Measurements from ENCODE around the gene HOXA3.

Gene HOXA3

DNA sequence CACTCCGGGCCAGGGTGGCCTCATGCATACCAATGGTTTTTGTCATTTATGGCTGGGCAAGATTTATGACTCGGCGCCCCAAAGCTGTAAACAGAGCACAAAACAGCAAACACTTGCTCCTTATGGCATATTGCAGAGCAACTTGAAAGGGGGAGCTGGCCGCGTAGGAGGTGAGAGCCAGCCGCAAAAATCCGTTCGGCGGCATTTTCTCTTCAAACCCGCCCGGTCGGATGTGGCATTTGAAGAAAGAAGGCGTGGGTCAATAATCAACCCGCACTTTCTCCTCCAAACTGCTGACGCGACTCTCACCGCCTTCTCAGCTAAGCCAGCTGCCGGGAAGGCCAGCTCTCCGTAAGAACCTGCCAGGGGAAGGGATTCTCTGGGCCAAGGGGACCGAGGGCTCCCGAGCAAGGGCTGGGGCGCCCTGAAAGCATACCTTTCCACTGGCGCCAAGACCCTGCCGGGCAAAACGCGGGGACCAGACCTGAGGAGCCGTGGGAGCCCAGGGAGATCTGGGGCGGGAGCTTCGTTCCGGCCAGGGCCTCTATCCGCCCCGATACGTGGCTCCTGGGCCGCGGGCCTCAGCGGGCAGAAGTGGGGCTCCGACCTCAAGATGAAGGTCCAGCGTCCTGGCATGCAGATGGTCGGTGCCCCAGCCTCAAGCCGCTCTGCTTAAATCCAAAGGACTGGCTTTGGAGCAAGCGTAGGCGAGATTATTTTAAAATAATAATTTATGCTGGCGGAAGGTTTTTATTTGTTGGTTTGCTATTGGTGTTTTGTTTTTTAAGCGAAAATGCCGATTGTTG is 37.0 kb downstream of the HOXA3 start:
- no peak for DNase-seq (ENCODE audit: low read depth in 2 of 2)

DNA sequence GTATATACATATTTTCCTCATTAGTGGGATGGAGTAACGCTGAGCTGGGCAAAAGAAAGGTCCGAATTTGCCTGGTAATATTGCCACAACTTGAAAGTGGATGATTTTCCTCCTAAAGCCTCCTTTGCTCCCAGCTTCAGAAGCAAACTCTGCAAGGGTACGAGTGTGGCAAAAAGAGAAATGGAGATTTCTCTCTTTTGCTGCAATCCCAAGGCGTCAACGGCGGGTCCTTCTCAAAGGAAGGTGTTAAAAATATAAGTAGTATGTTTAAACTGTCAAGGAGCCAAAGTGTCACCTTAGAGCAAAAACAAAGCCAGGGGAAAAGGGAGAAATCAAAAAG is 37.5 kb downstream of the HOXA3 start:
- no peak for DNase-seq (ENCODE audit: low read depth in 2 of 2)

GRCh38 chr7:27113991-27114769 is 38.2 kb downstream of the HOXA3 start:
- DNase-seq (ENCODE audit: low read depth in 2 of 2), result no peak

- DNase-seq (ENCODE audit: low read depth in 2 of 2), result no peak
Measured at GRCh38 chr7:27112955-27113949, 39.1 kb downstream of the HOXA3 start.

DNA sequence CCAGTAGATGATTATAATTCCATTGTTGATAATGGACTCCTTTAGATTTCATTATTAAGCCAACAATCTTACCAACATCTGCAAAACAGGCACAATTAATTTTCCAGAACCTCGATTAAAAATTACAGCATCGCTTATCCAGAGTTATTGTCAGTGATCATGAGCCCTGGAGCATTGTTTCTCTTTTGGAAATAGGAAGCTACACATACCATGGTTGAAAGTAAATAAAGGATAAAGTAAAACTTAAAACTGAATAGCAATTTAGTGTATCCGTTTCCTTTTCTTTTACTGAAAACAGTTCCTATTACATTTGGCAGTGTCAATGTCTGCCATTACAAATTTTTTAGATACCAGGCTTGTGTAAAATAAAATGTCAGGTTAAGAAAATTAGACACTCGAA is 40.0 kb downstream of the HOXA3 start:
- no peak for DNase-seq (ENCODE audit: low read depth in 2 of 2)

- no peak for DNase-seq (ENCODE audit: low read depth in 2 of 2)
Measured at GRCh38 chr7:27111751-27112277, 40.6 kb downstream of the HOXA3 start.

DNA sequence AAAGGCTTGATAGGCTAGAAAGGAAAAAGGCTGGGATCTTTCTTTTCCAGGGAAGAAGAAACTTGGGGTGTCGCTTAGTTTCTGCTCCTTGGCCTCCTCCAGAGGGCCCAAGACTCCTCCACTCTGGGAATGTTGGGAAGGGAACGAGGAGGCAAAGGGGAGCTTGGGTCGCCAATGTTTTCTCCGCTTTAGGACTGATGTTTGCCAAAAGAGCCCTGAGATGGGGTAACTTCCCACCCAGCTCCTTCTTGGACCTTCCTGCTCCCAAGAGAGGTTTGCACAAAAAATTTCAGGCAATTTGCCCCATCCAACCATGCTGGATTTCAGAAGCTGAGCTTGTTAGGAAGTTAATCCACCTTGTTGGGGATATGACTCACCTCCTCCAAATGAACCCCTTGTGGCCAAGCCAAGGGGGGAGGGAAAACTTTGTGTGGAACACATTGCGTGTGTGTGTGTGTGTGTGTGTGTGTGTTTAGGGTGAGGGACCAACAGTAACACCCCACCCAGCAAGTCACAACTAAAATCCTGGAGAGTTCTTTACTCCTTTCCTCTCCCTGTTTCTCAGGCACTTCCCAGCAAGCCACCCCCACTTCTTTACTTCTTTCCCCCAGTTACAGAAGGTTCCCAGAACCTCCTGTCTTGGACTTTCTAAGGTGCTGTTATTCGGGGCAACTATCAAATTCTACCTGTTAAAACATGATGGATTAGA is 41.2 kb downstream of the HOXA3 start:
- DNase-seq (ENCODE audit: low read depth in 2 of 2), result no peak

GRCh38 chr7:27110186-27111031 is 42.0 kb downstream of the HOXA3 start:
- no peak for DNase-seq (ENCODE audit: low read depth in 2 of 2)

GRCh38 chr7:27109466-27110185 is 42.8 kb downstream of the HOXA3 start:
- DNase-seq (ENCODE audit: low read depth in 2 of 2), result no peak

GRCh38 chr7:27108390-27109127 is 43.8 kb downstream of the HOXA3 start:
- no peak for DNase-seq (ENCODE audit: low read depth in 2 of 2)

- no peak for DNase-seq (ENCODE audit: low read depth in 2 of 2)
Measured at GRCh38 chr7:27107391-27108381, 44.7 kb downstream of the HOXA3 start.

DNA sequence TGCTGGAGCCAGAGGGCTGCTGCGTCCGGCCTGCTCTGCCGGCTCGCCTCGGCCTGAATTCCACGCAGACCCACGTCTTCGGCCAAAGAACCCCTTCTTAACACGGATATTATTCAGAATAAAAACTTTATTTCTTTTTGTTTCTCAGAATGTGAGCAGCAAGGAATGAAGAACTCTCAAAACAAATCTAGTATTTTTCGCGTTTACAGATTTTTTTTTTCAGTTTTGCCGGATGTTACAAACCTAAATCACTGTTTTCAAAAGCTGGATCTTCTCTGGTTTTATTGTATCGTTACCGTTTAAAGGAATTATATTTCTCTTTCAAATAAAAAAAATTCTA is 45.5 kb downstream of the HOXA3 start:
- no peak for DNase-seq (ENCODE audit: low read depth in 2 of 2)

DNA sequence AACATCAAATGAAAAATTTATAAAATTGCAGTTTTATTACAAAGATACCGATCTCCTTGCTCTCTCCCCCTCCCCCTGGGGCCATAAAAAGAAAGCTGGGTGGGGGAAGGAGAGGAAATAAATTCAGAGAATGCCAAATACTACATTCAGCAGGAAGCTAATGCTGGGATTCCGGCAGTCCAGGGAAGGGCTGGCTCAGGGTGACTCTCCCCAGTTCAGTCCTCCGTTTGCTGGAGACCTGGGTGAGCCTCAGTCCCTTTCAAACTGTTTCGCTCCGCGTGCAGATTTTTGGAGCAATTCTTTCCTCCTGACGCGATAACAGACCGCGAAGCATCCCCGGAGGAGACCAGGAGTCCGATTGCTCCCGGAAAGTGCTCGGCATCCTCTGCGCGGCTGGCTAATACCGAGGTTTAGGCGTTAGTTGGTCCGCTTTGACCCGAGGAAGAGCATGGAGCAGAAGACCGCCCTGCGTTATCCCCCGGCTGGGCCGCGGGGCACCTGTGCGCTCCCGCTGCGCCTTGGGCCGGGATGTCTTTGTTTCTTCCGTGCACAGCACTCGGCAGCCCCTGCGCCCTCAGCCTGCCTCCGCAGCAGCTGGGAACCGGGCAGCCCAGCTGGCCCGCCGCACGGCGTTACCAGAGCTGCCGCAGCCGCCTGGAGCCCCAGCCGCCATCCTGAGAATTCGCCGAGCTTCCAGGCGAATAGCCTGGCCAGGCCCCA is 46.0 kb downstream of the HOXA3 start:
- DNase-seq (ENCODE audit: low read depth in 2 of 2), result no peak

- no peak for DNase-seq (ENCODE audit: low read depth in 2 of 2)
Measured at GRCh38 chr7:27105301-27106031, 46.9 kb downstream of the HOXA3 start.

GRCh38 chr7:27104341-27105058 is 47.9 kb downstream of the HOXA3 start:
- DNase-seq (ENCODE audit: low read depth in 2 of 2), result no peak

All from stimulated activated CD4-positive, alpha-beta T cell treated with anti-CD3 and anti-CD28 coated beads, Interleukin-12 subunit alpha, Interleukin-12 subunit beta, amount 100 ng/mL, for 24 hours (primary cell).